ENCODE data around the gene ATP6AP1.

ATP6AP1 gene

DNA sequence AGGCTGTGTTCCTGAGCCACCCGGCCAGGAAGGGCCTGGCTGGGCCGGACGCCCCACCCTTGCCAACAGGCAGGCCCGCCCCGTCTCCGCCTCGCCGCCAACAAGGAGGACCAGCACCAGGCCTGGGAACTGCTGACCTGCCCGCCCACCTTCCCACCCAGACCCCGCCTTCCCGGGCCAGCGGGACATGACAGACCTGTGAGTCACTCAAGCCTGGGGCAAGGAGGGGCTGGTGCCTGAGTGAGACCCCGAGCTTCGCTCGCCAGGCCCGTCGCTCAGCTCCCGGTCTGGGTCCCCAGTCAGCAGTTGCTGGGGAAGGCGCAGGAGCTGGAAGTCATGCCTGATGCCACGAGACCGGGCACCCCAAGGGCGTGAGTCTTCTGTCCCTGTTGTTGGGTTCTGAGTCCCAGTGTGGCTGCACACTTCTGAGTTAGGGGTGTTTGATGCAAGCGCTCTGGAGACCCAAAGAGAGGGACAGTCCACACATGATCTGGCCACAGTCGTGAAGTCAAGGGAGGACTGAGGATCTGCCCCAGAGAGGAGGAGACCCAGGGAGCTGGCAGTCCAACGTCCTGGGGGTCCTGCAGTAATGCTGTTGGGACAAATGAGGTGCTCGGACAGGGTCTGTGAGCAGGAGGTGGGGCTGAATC lies 19.1 kb upstream of the ATP6AP1 start, which contains the start of gene DNASE1L1:
DNASE1L1 (minus strand) TSS at position 33 of the 650 bp plus-strand sequence. CDS start 3,686 bp downstream, outside the sequence.
- Histone ChIP-seq H2AFZ (ENCODE audit: low read depth, low read length) (no peak within 1 kb of the TSS), H3K23ac (ENCODE audit: low read length in 2 of 2) (no peak within 1 kb of the TSS), H3K4me2 (ENCODE audit: low read length, poor library complexity, severe bottlenecking) (peak within 1 kb of the TSS; percentile 74), H4K91ac (ENCODE audit: low read length) (peak within 1 kb of the TSS; percentile 95), H3K14ac (ENCODE audit: low read length in 2 of 2) (peak within 1 kb of the TSS in 1 of 2 experiments; percentile 93), H3K79me1 (replicated peaks; ENCODE audit: low read length, poor library complexity, severe bottlenecking) (peaks cover 5% of the 10 kb centered on the region), H3K36me3 (ENCODE audit: control insufficient read depth in 1 of 2, insufficient read depth in 2 of 2, low read depth in 1 of 2, low read length in 2 of 2) (peaks cover 6 to 23% of the 10 kb centered on the region in 2 experiments), H2BK5ac (ENCODE audit: low read depth, low read length, poor library complexity, severe bottlenecking) (peak within 1 kb of the TSS; percentile 62), H3K4me3 (ENCODE audit: insufficient read depth in 1 of 2, low read depth in 1 of 2, low read length in 2 of 2) (peak within 1 kb of the TSS; percentile 50 to 53), H2BK12ac (ENCODE audit: low read length in 2 of 2) (peak within 1 kb of the TSS; percentile 39 to 83), H2BK15ac (ENCODE audit: low read depth, poor library complexity, severe bottlenecking) (peak within 1 kb of the TSS; percentile 67), H4K8ac (ENCODE audit: low read length) (peak within 1 kb of the TSS; percentile 49), H3K9me3 (ENCODE audit: control insufficient read depth, low read length) (no peaks in the 10 kb centered on the region), H2AK5ac (ENCODE audit: low read length, severe bottlenecking) (peak within 1 kb of the TSS; percentile 78), H3K18ac (ENCODE audit: low read depth in 1 of 2, low read length in 2 of 2) (peak within 1 kb of the TSS; percentile 70 to 92), H3K27ac (ENCODE audit: low read length, poor library complexity, severe bottlenecking) (peak within 1 kb of the TSS; percentile 84), H3K27me3 (ENCODE audit: control insufficient read depth in 1 of 2, insufficient read depth in 1 of 2, low read length in 2 of 2) (peaks cover 0 to 5% of the 10 kb centered on the region in 2 experiments), H3K4ac (ENCODE audit: low read depth in 1 of 2, low read length in 2 of 2) (peak within 1 kb of the TSS; percentile 81 to 82), H3K4me1 (ENCODE audit: control insufficient read depth, insufficient read depth, low read depth, low read length) (peaks cover 17% of the 10 kb centered on the region), H2BK120ac (ENCODE audit: low read depth, low read length) (no peak within 1 kb of the TSS), H3K9ac (ENCODE audit: low read length) (peak within 1 kb of the TSS; percentile 61)
- 15% methylated on average over 17 of the region's 26 CpGs for WGBS
- peak; percentile 91 for DNase-seq

DNA sequence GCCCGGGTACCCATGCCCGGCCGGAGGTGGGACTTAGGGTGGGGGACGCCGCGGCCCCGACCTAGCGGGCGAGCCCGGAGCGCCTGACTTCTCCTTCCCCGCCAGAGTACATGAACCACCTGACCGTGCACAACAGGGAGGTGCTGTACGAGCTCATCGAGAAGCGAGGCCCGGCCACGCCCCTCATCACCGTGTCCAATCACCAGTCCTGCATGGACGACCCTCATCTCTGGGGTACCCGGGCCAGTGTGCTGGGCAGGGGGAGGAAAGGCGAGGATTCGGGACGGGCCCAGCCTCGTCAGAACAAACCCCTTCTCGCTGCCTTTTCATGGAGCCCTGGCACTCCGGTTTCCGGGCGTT lies 16.5 kb upstream of the ATP6AP1 start:
- Histone ChIP-seq H2BK5ac (ENCODE audit: low read depth, low read length, poor library complexity, severe bottlenecking) (no peak overlapping the region), H3K79me1 (replicated peaks; ENCODE audit: low read length, poor library complexity, severe bottlenecking) (peaks cover 5% of the 10 kb centered on the region), H2BK12ac (ENCODE audit: low read length in 2 of 2) (no peak overlapping the region), H3K23ac (ENCODE audit: low read length in 2 of 2) (no peak overlapping the region), H3K4ac (ENCODE audit: low read depth in 1 of 2, low read length in 2 of 2) (peak overlapping the region in 1 of 2 experiments; percentile 14), H3K27me3 (ENCODE audit: control insufficient read depth in 1 of 2, insufficient read depth in 1 of 2, low read length in 2 of 2) (peaks cover 0 to 5% of the 10 kb centered on the region in 2 experiments), H2AFZ (ENCODE audit: low read depth, low read length) (no peak overlapping the region), H3K9ac (ENCODE audit: low read length) (peak overlapping the region; percentile 85), H3K18ac (ENCODE audit: low read depth in 1 of 2, low read length in 2 of 2) (peak overlapping the region; percentile 37 to 89), H3K36me3 (ENCODE audit: control insufficient read depth in 1 of 2, insufficient read depth in 2 of 2, low read depth in 1 of 2, low read length in 2 of 2) (peaks cover 6 to 15% of the 10 kb centered on the region in 2 experiments), H3K4me1 (ENCODE audit: control insufficient read depth, insufficient read depth, low read depth, low read length) (peaks cover 17% of the 10 kb centered on the region), H2AK5ac (ENCODE audit: low read length, severe bottlenecking) (no peak overlapping the region), H2BK15ac (ENCODE audit: low read depth, poor library complexity, severe bottlenecking) (no peak overlapping the region), H3K9me3 (ENCODE audit: control insufficient read depth, low read length) (no peaks in the 10 kb centered on the region), H3K4me2 (ENCODE audit: low read length, poor library complexity, severe bottlenecking) (peak overlapping the region; percentile 73), H4K91ac (ENCODE audit: low read length) (peak overlapping the region; percentile 92), H2BK120ac (ENCODE audit: low read depth, low read length) (peak overlapping the region; percentile 73), H3K27ac (ENCODE audit: low read length, poor library complexity, severe bottlenecking) (no peak overlapping the region), H3K14ac (ENCODE audit: low read length in 2 of 2) (no peak overlapping the region), H3K4me3 (ENCODE audit: insufficient read depth in 1 of 2, low read depth in 1 of 2, low read length in 2 of 2) (peak overlapping the region; percentile 77 to 79), H4K8ac (ENCODE audit: low read length) (peak overlapping the region; percentile 87)
- peak; percentile 67 for DNase-seq
- 0% methylated on average over 5 of the region's 29 CpGs for WGBS

DNA sequence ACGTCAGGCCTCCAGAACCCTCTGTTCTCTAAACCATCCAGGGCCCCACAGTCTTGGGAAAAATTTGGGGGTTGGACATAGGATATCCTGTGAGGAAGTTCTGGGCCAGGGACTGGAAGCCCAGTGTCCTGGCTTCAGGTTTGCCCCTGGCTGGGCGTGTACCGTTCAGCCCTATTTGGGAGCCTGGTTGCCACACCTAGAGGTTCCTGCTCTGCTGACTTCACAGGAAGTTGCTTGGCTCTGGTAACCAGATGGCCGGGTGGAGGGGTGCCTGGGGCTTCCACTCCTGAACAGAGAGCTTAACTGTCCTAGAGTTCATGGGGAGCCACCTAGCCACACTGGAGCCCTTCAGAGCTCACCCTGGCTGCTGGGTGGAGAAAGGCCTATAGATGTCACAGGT lies 16.0 kb upstream of the ATP6AP1 start:
- no peak for DNase-seq
- H3K9ac ChIP-seq (ENCODE audit: low read length): peak overlapping the region; percentile 85
- H3K18ac ChIP-seq (ENCODE audit: low read depth in 1 of 2, low read length in 2 of 2): peak overlapping the region in 1 of 2 experiments; percentile 5
- no peak overlapping the region for H4K91ac ChIP-seq (ENCODE audit: low read length)
- H3K4ac ChIP-seq (ENCODE audit: low read depth in 1 of 2, low read length in 2 of 2): peak overlapping the region; percentile 2 to 13
- no peak overlapping the region for H3K14ac ChIP-seq (ENCODE audit: low read length in 2 of 2)
- peaks cover 6 to 15% of the 10 kb centered on the region in 2 experiments for H3K36me3 ChIP-seq (ENCODE audit: control insufficient read depth in 1 of 2, insufficient read depth in 2 of 2, low read depth in 1 of 2, low read length in 2 of 2)
- H3K27me3 ChIP-seq (ENCODE audit: control insufficient read depth in 1 of 2, insufficient read depth in 1 of 2, low read length in 2 of 2): peaks cover 0 to 5% of the 10 kb centered on the region in 2 experiments
- peak overlapping the region; percentile 15 for H2BK120ac ChIP-seq (ENCODE audit: low read depth, low read length)
- H3K4me1 ChIP-seq (ENCODE audit: control insufficient read depth, insufficient read depth, low read depth, low read length): peaks cover 19% of the 10 kb centered on the region
- H2BK12ac ChIP-seq (ENCODE audit: low read length in 2 of 2): no peak overlapping the region
- H3K4me3 ChIP-seq (ENCODE audit: insufficient read depth in 1 of 2, low read depth in 1 of 2, low read length in 2 of 2): peak overlapping the region in 1 of 2 experiments; percentile 79
- no peak overlapping the region for H2AK5ac ChIP-seq (ENCODE audit: low read length, severe bottlenecking)
- H3K79me1 ChIP-seq (replicated peaks; ENCODE audit: low read length, poor library complexity, severe bottlenecking): peaks cover 5% of the 10 kb centered on the region
- H2BK5ac ChIP-seq (ENCODE audit: low read depth, low read length, poor library complexity, severe bottlenecking): no peak overlapping the region
- H2BK15ac ChIP-seq (ENCODE audit: low read depth, poor library complexity, severe bottlenecking): no peak overlapping the region
- WGBS: 51% methylated on average over 3 of the region's 4 CpGs
- H2AFZ ChIP-seq (ENCODE audit: low read depth, low read length): no peak overlapping the region
- H3K27ac ChIP-seq (ENCODE audit: low read length, poor library complexity, severe bottlenecking): no peak overlapping the region
- H4K8ac ChIP-seq (ENCODE audit: low read length): no peak overlapping the region
- H3K23ac ChIP-seq (ENCODE audit: low read length in 2 of 2): no peak overlapping the region
- H3K4me2 ChIP-seq (ENCODE audit: low read length, poor library complexity, severe bottlenecking): peak overlapping the region; percentile 73
- no peaks in the 10 kb centered on the region for H3K9me3 ChIP-seq (ENCODE audit: control insufficient read depth, low read length)

DNA sequence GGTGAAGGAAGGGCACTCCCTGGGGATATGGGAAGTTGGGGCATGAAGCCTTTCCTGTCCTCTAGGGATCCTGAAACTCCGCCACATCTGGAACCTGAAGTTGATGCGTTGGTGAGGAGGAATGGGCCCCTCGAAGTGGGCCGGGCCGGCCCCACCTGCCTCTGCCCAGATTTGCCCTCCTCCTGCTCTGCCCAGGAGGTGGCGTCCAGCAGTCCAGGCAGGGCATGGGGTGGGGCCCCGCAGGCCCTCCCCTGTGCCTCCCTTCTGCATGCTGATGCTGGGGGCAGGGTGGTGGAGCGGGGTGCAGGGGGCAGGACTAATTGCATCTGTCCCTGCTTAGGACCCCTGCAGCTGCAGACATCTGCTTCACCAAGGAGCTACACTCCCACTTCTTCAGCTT lies 15.3 kb upstream of the ATP6AP1 start:
- Histone ChIP-seq H3K4me1 (ENCODE audit: control insufficient read depth, insufficient read depth, low read depth, low read length) (peaks cover 19% of the 10 kb centered on the region), H4K91ac (ENCODE audit: low read length) (no peak overlapping the region), H3K27me3 (ENCODE audit: control insufficient read depth in 1 of 2, insufficient read depth in 1 of 2, low read length in 2 of 2) (peaks cover 0 to 5% of the 10 kb centered on the region in 2 experiments), H2AFZ (ENCODE audit: low read depth, low read length) (no peak overlapping the region), H2BK15ac (ENCODE audit: low read depth, poor library complexity, severe bottlenecking) (no peak overlapping the region), H3K4me3 (ENCODE audit: insufficient read depth in 1 of 2, low read depth in 1 of 2, low read length in 2 of 2) (no peak overlapping the region), H2BK12ac (ENCODE audit: low read length in 2 of 2) (no peak overlapping the region), H4K8ac (ENCODE audit: low read length) (no peak overlapping the region), H2BK5ac (ENCODE audit: low read depth, low read length, poor library complexity, severe bottlenecking) (no peak overlapping the region), H3K4me2 (ENCODE audit: low read length, poor library complexity, severe bottlenecking) (no peak overlapping the region), H3K18ac (ENCODE audit: low read depth in 1 of 2, low read length in 2 of 2) (no peak overlapping the region), H3K36me3 (ENCODE audit: control insufficient read depth in 1 of 2, insufficient read depth in 2 of 2, low read depth in 1 of 2, low read length in 2 of 2) (peaks cover 6 to 15% of the 10 kb centered on the region in 2 experiments), H2BK120ac (ENCODE audit: low read depth, low read length) (no peak overlapping the region), H3K27ac (ENCODE audit: low read length, poor library complexity, severe bottlenecking) (no peak overlapping the region), H3K9me3 (ENCODE audit: control insufficient read depth, low read length) (no peaks in the 10 kb centered on the region), H3K23ac (ENCODE audit: low read length in 2 of 2) (no peak overlapping the region), H3K9ac (ENCODE audit: low read length) (no peak overlapping the region), H3K14ac (ENCODE audit: low read length in 2 of 2) (no peak overlapping the region), H3K4ac (ENCODE audit: low read depth in 1 of 2, low read length in 2 of 2) (no peak overlapping the region), H2AK5ac (ENCODE audit: low read length, severe bottlenecking) (no peak overlapping the region), H3K79me1 (replicated peaks; ENCODE audit: low read length, poor library complexity, severe bottlenecking) (peaks cover 5% of the 10 kb centered on the region)
- DNase-seq: no peak
- WGBS: 95% methylated on average over 5 of the region's 8 CpGs

All from mesenchymal stem cell (in vitro differentiated cells and primary cell).